ENCODE measurements around the gene MLIP. TPM values are rescaled to one million over a fixed set of nuclear protein-coding genes. Genes with fewer than 3 reads are reported as not detected.

Gene MLIP
- total and polyA plus RNA-seq, 2 of the 8 experiments (the other 6 are each of a cell fraction or from before 2014, with no cell fraction given), result not detected

DNA sequence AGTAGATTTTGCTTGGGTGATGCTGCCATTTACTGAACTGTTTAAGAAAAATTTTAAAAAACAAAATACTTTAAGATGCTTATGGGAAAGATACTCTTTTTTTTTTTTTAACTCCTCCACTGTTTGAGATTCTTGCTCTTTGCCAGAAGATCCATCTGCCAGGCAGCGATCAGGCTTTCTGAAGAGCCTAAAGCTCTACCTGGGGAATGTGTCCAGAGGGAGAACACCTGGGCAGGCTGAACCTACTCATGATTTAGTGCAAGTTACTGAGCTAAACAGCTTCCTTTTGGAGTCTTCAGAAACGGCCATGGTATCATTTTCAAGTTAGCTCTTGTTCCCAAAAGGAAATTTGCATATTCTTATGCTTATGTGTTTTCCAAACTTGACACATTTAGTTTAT is 23.5 kb upstream of the MLIP start:
- FAIRE-seq, result no peak
- TF ChIP-seq TAF7 (optimal IDR thresholded peaks at IDR 0.05; ENCODE audit: borderline replicate concordance, low read depth, low read length) (no peak), GTF2F1 (IDR thresholded peaks at IDR 0.05; ENCODE audit: borderline replicate concordance, low read depth, low read length) (no peak), JUND (IDR thresholded peaks at IDR 0.05; ENCODE audit: low read length) (no peak), TBP (IDR thresholded peaks at IDR 0.05; ENCODE audit: low read depth, low read length) (no peak), KDM1A (IDR thresholded peaks at IDR 0.05; ENCODE audit: borderline replicate concordance, low read length) (no peak), EGR1 (IDR thresholded peaks at IDR 0.05; ENCODE audit: borderline replicate concordance, low read depth, low read length) (no peak), RNF2 (IDR thresholded peaks at IDR 0.05; ENCODE audit: borderline replicate concordance, low read depth, low read length, missing control alignments, poor library complexity, severe bottlenecking) (no peak), CHD2 (IDR thresholded peaks at IDR 0.05; ENCODE audit: low read length) (no peak), SIRT6 (IDR thresholded peaks at IDR 0.05; ENCODE audit: low read length) (no peak), POU5F1 (IDR thresholded peaks at IDR 0.05; ENCODE audit: low read depth, low read length) (no peak)
- TF ChIP-seq, protein P1, sequence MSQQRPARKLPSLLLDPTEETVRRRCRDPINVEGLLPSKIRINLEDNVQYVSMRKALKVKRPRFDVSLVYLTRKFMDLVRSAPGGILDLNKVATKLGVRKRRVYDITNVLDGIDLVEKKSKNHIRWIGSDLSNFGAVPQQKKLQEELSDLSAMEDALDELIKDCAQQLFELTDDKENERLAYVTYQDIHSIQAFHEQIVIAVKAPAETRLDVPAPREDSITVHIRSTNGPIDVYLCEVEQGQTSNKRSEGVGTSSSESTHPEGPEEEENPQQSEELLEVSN (IDR thresholded peaks at IDR 0.05), result no peak
- TF ChIP-seq, protein P2, sequence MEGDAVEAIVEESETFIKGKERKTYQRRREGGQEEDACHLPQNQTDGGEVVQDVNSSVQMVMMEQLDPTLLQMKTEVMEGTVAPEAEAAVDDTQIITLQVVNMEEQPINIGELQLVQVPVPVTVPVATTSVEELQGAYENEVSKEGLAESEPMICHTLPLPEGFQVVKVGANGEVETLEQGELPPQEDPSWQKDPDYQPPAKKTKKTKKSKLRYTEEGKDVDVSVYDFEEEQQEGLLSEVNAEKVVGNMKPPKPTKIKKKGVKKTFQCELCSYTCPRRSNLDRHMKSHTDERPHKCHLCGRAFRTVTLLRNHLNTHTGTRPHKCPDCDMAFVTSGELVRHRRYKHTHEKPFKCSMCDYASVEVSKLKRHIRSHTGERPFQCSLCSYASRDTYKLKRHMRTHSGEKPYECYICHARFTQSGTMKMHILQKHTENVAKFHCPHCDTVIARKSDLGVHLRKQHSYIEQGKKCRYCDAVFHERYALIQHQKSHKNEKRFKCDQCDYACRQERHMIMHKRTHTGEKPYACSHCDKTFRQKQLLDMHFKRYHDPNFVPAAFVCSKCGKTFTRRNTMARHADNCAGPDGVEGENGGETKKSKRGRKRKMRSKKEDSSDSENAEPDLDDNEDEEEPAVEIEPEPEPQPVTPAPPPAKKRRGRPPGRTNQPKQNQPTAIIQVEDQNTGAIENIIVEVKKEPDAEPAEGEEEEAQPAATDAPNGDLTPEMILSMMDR (IDR thresholded peaks at IDR 0.05; ENCODE audit: control extremely low read depth in 1 of 3, insufficient read depth in 1 of 3, low read depth in 1 of 3, low read length in 3 of 3), result no peak

More for the DNA sequence above, 23.5 kb upstream of the MLIP start:
- no peak overlapping the region for H3K14ac ChIP-seq (ENCODE audit: insufficient read length)
- CTCF ChIA-PET (ENCODE audit: partially characterized antibody), result no interaction called here
- H3K4me1 ChIP-seq (replicated peaks in 1 of 4; ENCODE audit: control insufficient read depth in 3 of 4, insufficient read depth in 4 of 4, low read length in 3 of 4), result no peaks in the 10 kb centered on the region
- H3K9ac ChIP-seq (replicated peaks in 1 of 4; ENCODE audit: extremely low read depth in 1 of 4, low read depth in 3 of 4, low read length in 3 of 4), result no peak overlapping the region
- no peak overlapping the region for H3K56ac ChIP-seq (replicated peaks; ENCODE audit: insufficient read length, low read depth, low read length)
- H2BK12ac ChIP-seq (ENCODE audit: low read depth, low read length), result no peak overlapping the region
- DNase-seq (ENCODE audit: low read depth in 1 of 2, low spot score in 2 of 2), result no peak
- no peak overlapping the region for H4K5ac ChIP-seq (ENCODE audit: insufficient read length, low read depth, low read length)
- H3K36me3 ChIP-seq (ENCODE audit: control insufficient read depth in 2 of 4, insufficient read depth in 4 of 4, low read length in 3 of 4), result no peaks in the 10 kb centered on the region
- no peaks in the 10 kb centered on the region for H3K27me3 ChIP-seq (replicated peaks in 1 of 4; ENCODE audit: control insufficient read depth in 3 of 4, extremely low read depth in 1 of 4, insufficient read depth in 3 of 4, low read length in 3 of 4)
- no peak overlapping the region for H4K8ac ChIP-seq (ENCODE audit: extremely low read depth, insufficient read depth, low read length)
- H3K79me1 ChIP-seq (ENCODE audit: low read depth, low read length), result no peaks in the 10 kb centered on the region
- H3K4me3 ChIP-seq (ENCODE audit: extremely low read depth in 1 of 4, insufficient read depth in 2 of 4, low read depth in 3 of 4, low read length in 4 of 4), result no peak overlapping the region
- no peaks in the 10 kb centered on the region for H3K23me2 ChIP-seq (ENCODE audit: low read depth, low read length)
- H4K91ac ChIP-seq (replicated peaks; ENCODE audit: insufficient read length, low read length), result no peak overlapping the region
- 93% methylated on average over 2 of the region's 2 CpGs; no CpG with 5 or more reads in 1 of the 2 experiments for WGBS, 2 experiments (ENCODE audit: extremely low coverage in 1 of 2, insufficient coverage in 1 of 2, insufficient read length in 1 of 2, insufficient replicate concordance in 2 of 2, low coverage in 1 of 2, low lambda C conversion rate in 2 of 2, missing lambda C conversion rate in 1 of 2)
- H3K18ac ChIP-seq (ENCODE audit: extremely low read depth, low read length), result no peak overlapping the region
- H3K4ac ChIP-seq (replicated peaks; ENCODE audit: insufficient read length, low read depth, low read length), result no peak overlapping the region
- no peak overlapping the region for H2AFZ ChIP-seq (ENCODE audit: low read length)
- H2BK5ac ChIP-seq (ENCODE audit: low read depth, low read length), result no peak overlapping the region
- no peak overlapping the region for H3K27ac ChIP-seq (ENCODE audit: low read depth, low read length)
- no peak overlapping the region for H2BK15ac ChIP-seq (ENCODE audit: low read length)
- H4K20me1 ChIP-seq (replicated peaks in 1 of 2; ENCODE audit: control insufficient read depth in 1 of 2, insufficient read depth in 2 of 2, low read length in 2 of 2), result no peaks in the 10 kb centered on the region
- no peak overlapping the region for H2BK120ac ChIP-seq (replicated peaks; ENCODE audit: low read depth, low read length)
- H2AK5ac ChIP-seq (ENCODE audit: low read depth, low read length), result no peak overlapping the region
- H3K23ac ChIP-seq (ENCODE audit: insufficient read length), result no peak overlapping the region
- no peak overlapping the region for H3K4me2 ChIP-seq (ENCODE audit: insufficient read depth in 1 of 2, low read depth in 2 of 2, low read length in 2 of 2)
- POLR2A ChIA-PET (ENCODE audit: partially characterized antibody), result no interaction called here
- H2BK20ac ChIP-seq (ENCODE audit: low read length), result no peak overlapping the region
- H3K79me2 ChIP-seq (ENCODE audit: control insufficient read depth in 1 of 2, insufficient read depth in 2 of 2, low read length in 2 of 2), result no peaks in the 10 kb centered on the region
- H3K9me3 ChIP-seq (ENCODE audit: insufficient read depth in 2 of 2, low read depth in 1 of 2, low read length in 1 of 2), result no peaks in the 10 kb centered on the region
